Posterior cingulate gyrus (tissue), 11 donors: ENCODE measurements around the gene ZBTB46.

Experiments
- DNase-seq, 10 donors: peaks; one replicate each; pipeline versions ENCODE4 v3.0.0 to v3.0.0-alpha.2; 2020 to 2021; ENCODE audit warnings: mixed read lengths in 3 of 10
- intact Hi-C: fragments of 100-400 bp; cut with DNase I; formaldehyde crosslinking; loops from one replicate; pipeline ENCODE4 v1.15.1; 2023

Gene ZBTB46

GRCh38 chr20:63843778-63844177 lies 12.7 kb upstream of the ZBTB46 start:
- intact Hi-C loops = no loop called here
- no peak for DNase-seq

- DNase-seq = no peak
- intact Hi-C loops = no loop called here
These were observed 12.2 kb upstream of the ZBTB46 start for GRCh38 chr20:63843222-63843621.

DNA sequence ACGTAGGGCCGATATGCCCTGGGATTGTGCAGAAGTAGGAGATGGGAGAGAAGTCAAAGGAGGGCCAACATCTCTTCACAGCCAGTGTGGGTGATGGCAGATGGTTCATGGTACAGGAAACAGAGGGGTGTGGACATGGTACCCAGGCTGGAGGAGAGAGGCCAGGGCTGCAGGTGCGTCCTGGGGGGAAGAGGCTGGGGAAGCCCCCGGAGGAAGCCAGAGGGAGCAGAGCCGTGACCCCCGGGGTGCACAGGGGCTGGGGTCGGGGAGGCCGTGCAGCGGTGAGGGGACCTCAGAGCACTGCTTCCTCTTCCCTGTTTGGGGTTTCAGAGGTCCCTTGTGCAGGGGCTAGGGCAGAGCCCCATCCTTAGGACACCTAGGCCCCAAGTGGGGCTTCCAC lies 11.2 kb upstream of the ZBTB46 start:
- intact Hi-C loops = no loop called here
- no peak for DNase-seq

GRCh38 chr20:63840405-63840828 lies 9.4 kb upstream of the ZBTB46 start:
- intact Hi-C loops = no loop called here
- DNase-seq = no peak

DNA sequence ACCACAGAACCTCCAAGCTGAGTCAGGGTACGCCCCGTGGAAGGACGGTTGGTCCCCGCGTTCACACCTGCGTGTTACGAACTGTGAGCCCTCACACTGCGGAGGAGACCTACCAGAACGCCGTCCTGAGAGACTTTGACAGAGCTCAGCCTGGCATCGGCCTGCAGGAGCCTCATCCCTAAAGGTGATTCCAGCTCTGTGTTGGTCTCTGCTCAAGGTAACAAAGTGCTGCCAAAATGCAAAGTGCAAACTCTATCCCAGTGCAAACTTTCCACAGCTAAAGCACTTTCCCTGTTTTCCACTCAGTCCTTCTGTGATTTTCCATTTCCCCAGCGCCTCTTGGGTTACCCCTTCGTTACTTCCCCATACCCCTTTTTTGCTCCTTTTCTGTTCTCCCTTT lies 8.6 kb upstream of the ZBTB46 start:
- no peak for DNase-seq
- intact Hi-C loops = no loop called here

DNA sequence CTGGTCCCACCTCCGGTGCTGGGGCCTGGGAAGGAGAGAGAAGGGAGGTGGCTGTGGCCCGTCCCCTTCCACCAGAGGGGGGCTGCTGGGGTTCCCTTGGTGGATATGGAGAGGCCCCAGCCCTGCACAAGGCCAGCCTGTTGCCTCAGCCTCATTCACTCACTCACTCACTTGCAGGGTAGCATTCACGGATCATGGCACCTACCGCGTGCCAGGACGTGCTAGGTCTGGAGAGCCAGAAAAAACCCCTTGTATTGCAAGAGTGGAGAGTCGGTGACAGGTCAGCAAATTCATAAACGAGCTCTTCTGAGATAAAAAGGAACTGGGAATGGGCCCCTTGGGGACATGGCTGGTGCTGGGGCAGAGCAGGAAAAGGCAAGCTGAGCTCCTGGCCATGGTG lies 6.4 kb upstream of the ZBTB46 start:
- intact Hi-C loops = no loop called here
- peak in 1 of 10 donors; percentile 75 for DNase-seq

GRCh38 chr20:63836458-63837344 lies 5.6 kb upstream of the ZBTB46 start:
- intact Hi-C loops = no loop called here
- no peak for DNase-seq

DNA sequence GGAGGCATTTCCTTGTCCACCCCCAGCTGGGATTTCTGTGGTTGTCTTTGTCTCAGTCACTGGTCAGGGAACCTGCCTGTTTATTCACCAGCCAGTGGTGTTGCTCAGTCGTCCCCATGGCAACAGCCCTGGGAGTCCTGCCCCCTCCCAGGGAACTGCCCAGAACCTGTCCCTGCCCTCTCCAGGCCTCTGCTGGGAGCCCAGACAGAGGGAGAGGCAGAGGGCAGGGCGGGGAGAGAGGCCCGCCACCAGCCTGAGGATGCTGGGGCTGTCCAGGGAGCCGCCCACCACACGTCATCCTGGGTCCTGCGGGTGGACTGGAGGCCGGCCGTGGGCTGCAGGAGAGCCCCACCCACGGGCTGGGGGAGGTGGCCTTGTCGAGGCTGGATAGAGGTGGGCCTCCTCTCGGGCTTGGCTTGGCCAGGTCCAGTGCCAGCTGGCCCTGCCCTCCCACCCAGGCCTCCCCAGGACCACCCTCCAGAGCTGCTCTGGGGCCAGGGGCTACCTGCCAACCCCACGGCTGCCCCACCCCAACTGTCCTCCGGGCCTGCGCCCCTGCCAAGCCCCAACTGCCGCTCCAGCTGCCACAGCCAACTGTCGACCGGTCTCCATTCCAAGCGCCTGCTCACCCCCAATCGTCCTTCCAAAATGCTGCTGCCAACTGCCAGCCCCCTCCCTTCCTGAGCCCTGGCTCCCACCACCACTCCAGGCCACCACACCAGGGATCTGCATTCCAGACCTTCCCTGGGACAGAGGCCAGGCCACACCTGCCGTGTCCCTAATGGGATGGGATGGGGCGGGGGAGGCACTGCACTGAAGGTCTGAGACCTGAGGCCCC lies 4.2 kb upstream of the ZBTB46 start:
- intact Hi-C loops = no loop called here
- DNase-seq = peak in 9 of 10 donors; percentile 29 to 94 (median 62)

- no peak for DNase-seq
- intact Hi-C loops = no loop called here
These were observed 3.4 kb upstream of the ZBTB46 start for GRCh38 chr20:63834491-63834880.

GRCh38 chr20:63833776-63834490 lies 2.9 kb upstream of the ZBTB46 start:
- intact Hi-C loops = no loop called here
- no peak for DNase-seq

DNA sequence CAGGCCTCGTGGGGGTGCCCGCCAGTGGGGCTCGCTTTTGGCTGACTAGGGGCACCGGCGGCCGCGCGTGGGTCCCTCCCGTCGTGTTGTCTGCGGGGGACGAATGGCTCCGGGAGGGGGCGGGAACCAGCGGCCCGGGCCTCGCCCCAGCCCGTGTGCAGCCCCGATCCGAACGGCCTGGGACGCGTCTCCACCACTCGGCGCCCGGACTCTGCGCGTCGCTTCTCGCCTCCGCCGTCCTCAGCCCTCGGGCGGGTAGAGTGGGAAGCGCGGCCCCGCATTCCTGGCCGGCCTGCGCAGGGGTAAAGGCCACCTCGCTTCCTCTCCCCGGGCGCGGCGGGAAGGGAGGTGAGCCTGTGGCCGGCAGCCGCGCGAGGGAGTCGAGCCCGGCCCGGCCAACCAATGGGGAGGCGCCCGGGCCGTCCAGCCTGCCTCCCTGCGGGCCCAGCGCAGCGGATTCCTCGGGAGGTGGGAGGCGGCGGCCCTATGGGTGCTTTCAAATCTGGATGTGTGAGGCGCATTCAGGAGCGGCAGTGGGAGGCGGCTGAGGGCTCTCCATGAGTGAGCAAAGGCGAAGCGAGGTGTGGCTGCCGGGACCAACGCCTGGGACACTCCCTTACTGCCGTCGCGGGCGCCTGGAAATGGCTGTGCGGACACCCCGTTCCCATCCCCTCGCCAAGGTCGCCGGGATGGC lies 1.1 kb upstream of the ZBTB46 start:
- no peak for DNase-seq
- intact Hi-C loops = no loop called here

GRCh38 chr20:63831646-63831992 lies 555 bp upstream of the ZBTB46 start:
- DNase-seq = no peak
- intact Hi-C loops = no loop called here

GRCh38 chr20:63829945-63830835 lies 874 bp downstream of the ZBTB46 start:
- peak in 2 of 10 donors; percentile 32 to 47 for DNase-seq
- intact Hi-C loops = no loop called here

DNA sequence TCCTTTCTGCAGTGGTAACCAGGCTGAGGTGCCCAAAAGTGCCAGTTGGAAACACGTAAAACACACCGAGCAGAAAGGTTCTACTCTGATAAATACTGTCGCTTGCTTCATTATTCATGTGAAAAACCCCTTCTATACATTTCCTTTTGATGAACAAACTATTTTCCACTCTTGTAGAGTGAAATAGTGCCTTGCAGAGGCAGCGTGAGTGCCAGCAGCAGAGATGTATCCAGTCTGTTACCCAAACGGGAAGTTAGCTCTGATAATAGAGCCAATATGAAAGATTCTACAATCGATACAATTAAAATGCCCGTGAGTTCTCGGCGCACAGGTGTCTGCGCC lies 1.5 kb downstream of the ZBTB46 start:
- DNase-seq = no peak
- intact Hi-C loops = no loop called here

- DNase-seq = no peak
- intact Hi-C loops = no loop called here
These were observed 2.1 kb downstream of the ZBTB46 start for GRCh38 chr20:63828951-63829350.

DNA sequence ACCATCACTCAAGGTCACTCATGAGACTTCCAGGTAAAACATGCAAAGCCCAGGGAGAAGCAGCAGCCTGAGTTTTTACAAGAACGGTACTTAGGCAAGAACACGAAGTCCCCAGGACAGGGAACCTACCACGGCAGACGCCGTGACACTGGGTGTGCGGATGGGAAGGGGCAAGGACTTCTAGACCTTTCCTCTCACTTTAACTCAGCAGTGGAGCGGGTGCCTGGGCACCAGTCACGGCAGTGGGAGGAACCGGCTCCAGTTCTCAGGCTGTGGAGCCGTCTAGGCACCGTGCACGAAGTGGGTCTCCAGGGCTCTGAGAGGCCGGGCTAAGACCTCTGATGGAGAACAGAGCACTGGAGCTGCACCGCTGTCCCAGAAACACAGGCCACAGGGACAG lies 2.5 kb downstream of the ZBTB46 start:
- DNase-seq = no peak
- intact Hi-C loops = no loop called here

- intact Hi-C loops = no loop called here
- no peak for DNase-seq
These were observed 2.9 kb downstream of the ZBTB46 start for GRCh38 chr20:63828124-63828523.

DNA sequence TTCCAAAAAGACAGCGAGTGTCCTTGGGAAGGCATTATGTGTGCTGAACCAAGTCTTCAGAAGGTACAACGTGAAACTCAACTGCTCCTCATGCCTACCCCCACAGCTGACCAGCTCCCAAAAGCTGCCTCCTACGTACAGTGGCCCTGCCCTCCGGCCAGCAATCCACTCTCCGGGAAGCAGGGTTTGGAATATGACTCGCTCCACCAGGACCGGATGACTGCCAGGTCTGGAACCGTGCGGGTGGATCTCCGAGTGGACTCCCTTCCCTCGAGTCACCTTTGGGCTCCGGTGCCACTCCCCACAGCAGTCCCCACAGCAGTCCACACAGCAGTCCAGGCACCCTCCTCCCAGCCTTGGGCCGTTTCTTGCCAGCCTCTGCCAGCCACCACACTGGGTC lies 4.3 kb downstream of the ZBTB46 start:
- no peak for DNase-seq
- intact Hi-C loops = no loop called here

DNA sequence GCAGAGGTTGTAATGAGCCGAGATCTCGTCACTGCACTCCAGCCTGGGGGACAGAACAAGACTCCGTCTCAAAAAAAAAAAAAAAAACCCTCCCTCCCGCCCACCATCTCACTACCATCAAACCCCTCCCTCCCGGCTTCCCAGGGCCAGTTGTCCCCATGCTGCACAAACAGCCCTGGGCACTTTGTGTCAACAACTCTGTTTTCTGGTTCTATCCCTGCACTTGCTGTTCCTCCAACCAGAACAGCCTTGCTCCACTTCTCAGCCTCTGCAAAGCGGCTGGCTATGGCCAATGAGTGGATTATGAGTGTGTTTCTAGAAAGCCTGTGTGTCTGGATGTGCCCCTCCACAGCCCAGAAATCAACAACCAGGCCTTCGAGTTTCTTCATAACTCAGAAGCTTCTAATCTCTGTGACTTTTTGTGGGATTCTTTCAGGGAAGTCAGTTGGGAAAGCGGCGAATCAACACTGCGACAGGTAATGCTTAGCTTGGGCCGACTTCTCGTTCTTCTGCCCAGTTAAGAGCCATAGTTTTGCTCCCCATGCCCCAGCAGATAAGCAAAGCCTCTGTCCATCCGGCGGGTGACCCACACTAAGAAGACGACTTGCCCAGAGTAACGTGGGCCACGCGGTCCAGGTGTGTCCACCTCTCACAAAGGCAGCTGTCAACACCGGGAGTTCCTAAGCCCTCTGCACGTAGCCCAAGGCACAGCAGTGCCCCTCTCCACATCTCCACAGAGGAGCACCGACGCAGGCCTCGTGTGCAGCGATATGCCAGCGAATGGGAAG lies 5.5 kb downstream of the ZBTB46 start:
- no peak for DNase-seq
- intact Hi-C loops = no loop called here
